ENCODE measurements around the gene ANKRD18A.
A peak's percentile ranks its signal among the peaks of the same experiment; 100 is the strongest.

ANKRD18A gene

DNA sequence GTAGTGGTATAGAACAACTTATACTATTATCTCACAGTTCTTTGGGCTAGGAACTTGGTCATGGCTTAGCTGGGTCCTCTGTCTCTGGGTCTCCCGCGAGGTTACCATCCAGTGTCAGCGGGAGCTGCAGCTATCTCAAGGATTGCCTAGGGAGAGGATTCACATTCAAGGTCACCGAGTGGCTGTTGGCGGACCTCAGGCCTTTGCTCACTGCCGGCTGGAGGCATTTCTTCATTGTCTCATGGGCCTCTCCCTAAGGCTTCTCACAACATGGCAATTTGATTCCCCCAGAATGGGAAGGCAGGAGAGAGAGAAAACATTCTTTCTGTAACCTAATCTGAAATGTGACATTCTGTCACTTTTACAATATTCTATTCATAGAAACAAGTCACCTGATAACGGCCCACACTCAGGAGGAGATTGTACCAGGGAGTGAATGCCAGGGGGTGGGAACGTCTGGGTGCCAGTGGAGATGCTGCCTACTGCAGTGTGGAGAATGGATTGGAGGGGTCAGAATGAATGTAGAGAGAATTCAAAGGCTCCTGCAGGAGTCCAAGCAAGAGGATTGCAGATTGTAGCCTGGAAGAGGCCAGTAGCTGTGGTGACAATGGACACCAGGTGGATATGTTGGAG lies 29.5 kb upstream of the ANKRD18A start:
- H3K9me2 ChIP-seq (replicated peaks; ENCODE audit: insufficient read depth, low read length) = no peaks in the 10 kb centered on the region
- H3K27me3 ChIP-seq (replicated peaks; ENCODE audit: insufficient read depth, low read length) = no peaks in the 10 kb centered on the region
- H4K20me1 ChIP-seq (ENCODE audit: insufficient read depth, low read length) = no peaks in the 10 kb centered on the region
- no peak for DNase-seq
- H3K9ac ChIP-seq (ENCODE audit: low read length) = no peak overlapping the region
- TF ChIP-seq EZH2phosphoT487 (IDR thresholded peaks at IDR 0.05; ENCODE audit: low read length) = no peak
- H2AFZ ChIP-seq (ENCODE audit: low read length) = no peak overlapping the region
- H3K79me2 ChIP-seq (ENCODE audit: low read length) = no peaks in the 10 kb centered on the region
- H3K4me3 ChIP-seq (ENCODE audit: low read length) = no peak overlapping the region
- H3K36me3 ChIP-seq (replicated peaks; ENCODE audit: insufficient read depth, low read length) = no peaks in the 10 kb centered on the region
- H3F3A ChIP-seq (ENCODE audit: insufficient read depth, low read length) = no peaks in the 10 kb centered on the region
- H3K4me2 ChIP-seq (ENCODE audit: low read depth, low read length) = no peak overlapping the region
- no peaks in the 10 kb centered on the region for H3K4me1 ChIP-seq (ENCODE audit: low read length)
- H3K27ac ChIP-seq (ENCODE audit: low read length) = no peak overlapping the region
- no peaks in the 10 kb centered on the region for H3K9me3 ChIP-seq (replicated peaks; ENCODE audit: insufficient read depth, low read length)

- H4K20me1 ChIP-seq (ENCODE audit: insufficient read depth, low read length) = no peaks in the 10 kb centered on the region
- no peak overlapping the region for H2AFZ ChIP-seq (ENCODE audit: low read length)
- H3K36me3 ChIP-seq (replicated peaks; ENCODE audit: insufficient read depth, low read length) = no peaks in the 10 kb centered on the region
- no peak overlapping the region for H3K27ac ChIP-seq (ENCODE audit: low read length)
- no peaks in the 10 kb centered on the region for H3K79me2 ChIP-seq (ENCODE audit: low read length)
- no peaks in the 10 kb centered on the region for H3K27me3 ChIP-seq (replicated peaks; ENCODE audit: insufficient read depth, low read length)
- H3K9ac ChIP-seq (ENCODE audit: low read length) = no peak overlapping the region
- H3K9me3 ChIP-seq (replicated peaks; ENCODE audit: insufficient read depth, low read length) = no peaks in the 10 kb centered on the region
- no peak overlapping the region for H3K4me3 ChIP-seq (ENCODE audit: low read length)
- DNase-seq = no peak
- H3F3A ChIP-seq (ENCODE audit: insufficient read depth, low read length) = no peaks in the 10 kb centered on the region
- no peaks in the 10 kb centered on the region for H3K4me1 ChIP-seq (ENCODE audit: low read length)
- no peak overlapping the region for H3K4me2 ChIP-seq (ENCODE audit: low read depth, low read length)
- no peaks in the 10 kb centered on the region for H3K9me2 ChIP-seq (replicated peaks; ENCODE audit: insufficient read depth, low read length)
- TF ChIP-seq EZH2phosphoT487 (IDR thresholded peaks at IDR 0.05; ENCODE audit: low read length) (no peak), EZH2 (optimal IDR thresholded peaks at IDR 0.05; ENCODE audit: low read depth, low read length) (no peak), CTCF (IDR thresholded peaks at IDR 0.05; ENCODE audit: low read length) (no peak)
Observed at GRCh38 chr9:38644601-38645000, 24.2 kb upstream of the ANKRD18A start.

GRCh38 chr9:38643815-38644173 lies 23.4 kb upstream of the ANKRD18A start:
- no peak for TF ChIP-seq EZH2 (optimal IDR thresholded peaks at IDR 0.05; ENCODE audit: low read depth, low read length)
- Histone ChIP-seq H3K4me3 (ENCODE audit: low read length) (no peak overlapping the region), H3K4me2 (ENCODE audit: low read depth, low read length) (no peak overlapping the region), H3K79me2 (ENCODE audit: low read length) (no peaks in the 10 kb centered on the region), H3K27ac (ENCODE audit: low read length) (no peak overlapping the region), H3K4me1 (ENCODE audit: low read length) (no peaks in the 10 kb centered on the region), H3K27me3 (replicated peaks; ENCODE audit: insufficient read depth, low read length) (no peaks in the 10 kb centered on the region), H3K9me2 (replicated peaks; ENCODE audit: insufficient read depth, low read length) (no peaks in the 10 kb centered on the region), H4K20me1 (ENCODE audit: insufficient read depth, low read length) (no peaks in the 10 kb centered on the region), H3K36me3 (replicated peaks; ENCODE audit: insufficient read depth, low read length) (no peaks in the 10 kb centered on the region), H2AFZ (ENCODE audit: low read length) (no peak overlapping the region), H3F3A (ENCODE audit: insufficient read depth, low read length) (no peaks in the 10 kb centered on the region), H3K9me3 (replicated peaks; ENCODE audit: insufficient read depth, low read length) (no peaks in the 10 kb centered on the region), H3K9ac (ENCODE audit: low read length) (no peak overlapping the region)
- no peak for DNase-seq

DNA sequence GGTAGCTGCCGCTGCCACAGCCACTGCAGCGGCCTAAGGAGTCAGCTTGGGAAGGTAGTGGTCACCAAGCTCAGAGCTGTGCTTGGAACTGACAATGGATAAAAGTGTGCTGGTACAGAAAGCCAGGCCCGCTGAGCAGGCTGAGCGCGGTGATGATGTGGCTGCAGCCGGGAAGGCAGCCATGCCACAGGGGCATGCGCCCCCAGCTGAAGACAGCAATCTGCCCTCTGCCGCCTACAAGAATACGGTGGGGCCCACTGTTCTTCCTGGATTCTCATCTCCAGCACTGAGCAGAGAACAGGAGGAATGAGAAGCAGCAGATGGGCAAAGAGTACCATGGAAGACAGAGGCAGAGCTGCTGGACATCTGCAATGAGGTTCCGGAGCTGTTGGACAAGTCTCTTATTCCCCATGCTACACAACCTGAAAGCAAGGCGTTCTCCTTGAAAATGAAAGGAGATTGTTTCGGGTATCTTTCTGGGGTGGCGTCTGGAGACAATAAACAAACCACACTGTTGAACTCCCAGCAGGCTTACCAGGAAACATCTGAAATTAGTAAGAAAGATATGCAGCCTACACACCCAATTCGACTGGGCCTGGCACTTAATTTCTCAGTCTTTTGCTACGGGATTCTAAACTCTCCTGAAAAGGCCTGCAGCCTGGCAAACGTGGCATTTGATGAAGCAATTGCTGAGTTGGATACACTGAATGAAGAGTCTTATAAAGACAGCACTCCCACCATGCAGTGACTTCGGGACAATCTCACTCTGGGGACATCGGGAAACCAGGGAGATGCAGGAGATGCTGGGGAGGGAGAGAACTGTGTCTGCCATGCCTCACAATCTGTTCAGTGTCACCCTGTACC lies 22.8 kb upstream of the ANKRD18A start:
- DNase-seq = no peak
- no peak overlapping the region for H3K27ac ChIP-seq (ENCODE audit: low read length)
- no peaks in the 10 kb centered on the region for H3K27me3 ChIP-seq (replicated peaks; ENCODE audit: insufficient read depth, low read length)
- no peaks in the 10 kb centered on the region for H3F3A ChIP-seq (ENCODE audit: insufficient read depth, low read length)
- no peak overlapping the region for H3K4me3 ChIP-seq (ENCODE audit: low read length)
- H3K36me3 ChIP-seq (replicated peaks; ENCODE audit: insufficient read depth, low read length) = no peaks in the 10 kb centered on the region
- 0 out of 2 replicates have a peak overlapping the region, but pooled peaks have one; percentile 5 for H2AFZ ChIP-seq (ENCODE audit: low read length)
- H3K4me1 ChIP-seq (ENCODE audit: low read length) = no peaks in the 10 kb centered on the region
- H3K9me3 ChIP-seq (replicated peaks; ENCODE audit: insufficient read depth, low read length) = no peaks in the 10 kb centered on the region
- H3K4me2 ChIP-seq (ENCODE audit: low read depth, low read length) = 0 out of 2 replicates have a peak overlapping the region, but pooled peaks have one; percentile 6
- H4K20me1 ChIP-seq (ENCODE audit: insufficient read depth, low read length) = no peaks in the 10 kb centered on the region
- TF ChIP-seq CTCF (IDR thresholded peaks at IDR 0.05; ENCODE audit: low read length) (no peak), EZH2 (optimal IDR thresholded peaks at IDR 0.05; ENCODE audit: low read depth, low read length) (no peak), EZH2phosphoT487 (IDR thresholded peaks at IDR 0.05; ENCODE audit: low read length) (no peak)
- H3K9ac ChIP-seq (ENCODE audit: low read length) = no peak overlapping the region
- H3K9me2 ChIP-seq (replicated peaks; ENCODE audit: insufficient read depth, low read length) = no peaks in the 10 kb centered on the region
- H3K79me2 ChIP-seq (ENCODE audit: low read length) = no peaks in the 10 kb centered on the region
